AG04449 (cell line): ENCODE results near the gene ALDH1A1.
"Not testable (repeated sequence)": the region's sequence is repeated elsewhere in the genome, so short reads cannot be mapped to it uniquely, and the experiment has no call there.

Source experiments
- CTCF ChIA-PET: fragments of 350-600 bp; formaldehyde crosslinking; extraction: SDS; loops from one replicate; lab custom pipeline; 2021; ENCODE audit warnings: antibody characterized with exemption; lab: Yijun Ruan, JAX
- POLR2A ChIA-PET: fragments of 400-600, 350-600 bp; formaldehyde crosslinking; extraction: SDS; loops from one replicate; lab custom pipeline; 2020; ENCODE audit warnings: antibody characterized with exemption, inconsistent platforms; lab: Yijun Ruan, JAX
- DNase-seq: peaks from one replicate; pipeline ENCODE4 v3.0.0-alpha.2; 2010; ENCODE audit warnings: low read depth, low spot score
- H3K4me3 ChIP-seq: 2 replicates; pipeline ENCODE4 v1.5.1; 2011; ENCODE audit warnings: low read depth, mild to moderate bottlenecking, control low read depth, low read length
- CTCF ChIP-seq: IDR thresholded peaks from one replicate; pipeline ENCODE4 v1.5.1; 2011; ENCODE audit warnings: mild to moderate bottlenecking, moderate library complexity, low read length, control low read depth, inconsistent platforms; ENCODE audit not compliant: insufficient read depth; ENCODE audit errors: missing control alignments

The ALDH1A1 gene

DNA sequence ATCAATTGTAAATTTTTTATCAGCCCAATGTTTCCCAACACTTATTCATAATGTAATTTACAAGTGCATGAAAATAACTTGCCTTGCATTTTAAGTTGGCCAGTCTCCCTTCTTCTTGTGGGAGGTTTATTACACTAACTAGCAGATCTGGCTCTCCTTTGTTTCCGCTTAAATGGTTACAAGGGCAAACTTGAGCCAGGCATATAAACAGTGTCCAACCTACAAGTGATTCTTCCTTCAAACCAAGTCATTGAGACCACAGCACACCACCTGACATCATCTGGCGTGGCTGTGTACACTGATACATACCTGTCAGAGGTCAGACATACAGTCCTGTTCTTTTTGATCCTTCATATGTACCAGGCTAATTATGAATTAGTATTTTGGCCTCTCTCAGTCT lies 80.1 kb downstream of the ALDH1A1 start:
- H3K4me3 ChIP-seq, result no peak overlapping the region
- TF ChIP-seq CTCF, result no peak
- CTCF ChIA-PET, result interaction anchor here (1.1 to 3.3 kb wide), 13 partner anchors 9 to 833 kb away, joined by 3 to 56 read pairs (median 5); no protein-coding TSS in a partner anchor
- DNase-seq, result no peak
- POLR2A ChIA-PET, result no interaction called here

GRCh38 chr9:72871685-72872084 lies 81.2 kb downstream of the ALDH1A1 start:
- no peak for TF ChIP-seq CTCF
- no peak overlapping the region for H3K4me3 ChIP-seq
- DNase-seq, result no peak
- CTCF ChIA-PET, result interaction anchor here (0.9 to 3.3 kb wide), 25 partner anchors 8 to 592 kb away, joined by 3 to 56 read pairs (median 5); no protein-coding TSS in a partner anchor
- POLR2A ChIA-PET, result no interaction called here

- no peak overlapping the region for H3K4me3 ChIP-seq
- CTCF ChIA-PET, result interaction anchor here (0.6 to 2.4 kb wide), 4 partner anchors 8 to 322 kb away, joined by 3 to 9 read pairs (median 3); no protein-coding TSS in a partner anchor
- TF ChIP-seq CTCF, result no peak
- POLR2A ChIA-PET, result no interaction called here
- DNase-seq, result no peak
Observed at GRCh38 chr9:72864327-72864726, 88.5 kb downstream of the ALDH1A1 start.

GRCh38 chr9:72863456-72864094 lies 89.3 kb downstream of the ALDH1A1 start:
- DNase-seq, result no peak
- no peak overlapping the region for H3K4me3 ChIP-seq
- ChIA-PET CTCF (interaction anchor here (0.6 to 2.4 kb wide), 5 partner anchors 8 to 323 kb away, joined by 3 to 9 read pairs (median 3); no protein-coding TSS in a partner anchor), POLR2A (no interaction called here)
- TF ChIP-seq CTCF, result no peak

DNA sequence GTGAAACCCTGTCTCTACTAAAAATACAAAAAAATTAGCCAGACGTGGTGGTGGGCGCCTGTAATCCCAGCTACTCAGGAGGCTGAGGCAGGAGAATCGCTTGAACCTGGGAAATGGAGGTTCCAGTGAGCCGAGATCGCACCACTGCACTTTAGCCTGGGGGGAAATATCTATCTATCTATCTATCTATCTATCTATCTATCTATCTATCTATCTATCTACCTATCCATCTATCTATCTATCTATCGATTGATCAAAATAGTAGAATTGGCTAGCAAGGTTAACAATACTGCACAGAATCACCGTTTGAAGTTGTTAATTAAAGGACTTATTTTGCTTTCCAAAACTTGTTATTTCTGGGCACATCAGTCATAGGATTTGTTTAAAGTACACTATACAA lies 90.1 kb downstream of the ALDH1A1 start:
- POLR2A ChIA-PET, DNase-seq, H3K4me3 ChIP-seq: not testable (repeated sequence)
- CTCF ChIA-PET, result interaction anchor here (1.0 kb wide), 2 partner anchors 9 to 160 kb away, joined by 3 read pairs; no protein-coding TSS in a partner anchor

GRCh38 chr9:72858089-72858912 lies 94.6 kb downstream of the ALDH1A1 start:
- ChIA-PET POLR2A (no interaction called here), CTCF (interaction anchor here (0.6 to 7.0 kb wide), 22 partner anchors 9 to 578 kb away, joined by 3 to 94 read pairs (median 5); no protein-coding TSS in a partner anchor)
- no peak overlapping the region for H3K4me3 ChIP-seq

More at GRCh38 chr9:72858089-72858912, 94.6 kb downstream of the ALDH1A1 start:
- no peak for TF ChIP-seq CTCF
- no peak for DNase-seq
